GM12878 (cell line): ENCODE measurements around the gene TOX2. TPM values are rescaled to one million over a fixed set of nuclear protein-coding genes. Genes with fewer than 3 reads are reported as not detected.

ENCODE experiments used
- ATAC-seq: fragments of 200-7000 bp; cut with Tn5 transposase; 3 replicates; pipeline ENCODE4 v1.9.1; 2020; ENCODE audit warnings: mild to moderate bottlenecking, moderate library complexity
- BruUV-seq: library from RNA; stranded (reverse); fragments of 400-500 nt; replicated peaks from 2 replicates; lab custom pipeline; 2021; lab: Mats Ljungman, UMichigan
- CTCF ChIA-PET: fragments of 300-600 bp; sonication (Branson Sonifier 250); formaldehyde crosslinking; extraction: SDS; loops from one replicate; lab custom pipeline; 2021; ENCODE audit warnings: inconsistent platforms; lab: Yijun Ruan, JAX
- POLR2A ChIA-PET: fragments of 350-600 bp; formaldehyde crosslinking; extraction: SDS; loops from one replicate; lab custom pipeline; 2021; ENCODE audit warnings: inconsistent platforms; lab: Charles Lee
- RAD21 ChIA-PET: fragments of 300-600 bp; sonication (Branson Sonifier 250); formaldehyde crosslinking; loops from one replicate; lab custom pipeline; 2023; ENCODE audit warnings: antibody characterized with exemption; ENCODE audit not compliant: unreplicated experiment; lab: Charles Lee
- SMC1A ChIA-PET: fragments of 300-600 bp; sonication (Branson Sonifier 250); formaldehyde crosslinking; loops from one replicate; lab custom pipeline; 2023; ENCODE audit not compliant: unreplicated experiment, uncharacterized antibody; lab: Charles Lee
- DNase-seq: peaks from one replicate; pipeline ENCODE4 v3.0.0-alpha.2; 2011; ENCODE audit warnings: low read depth, low spot score
- FAIRE-seq: peaks from 3 replicates; lab custom pipeline; 2011; peaks lifted over from hg19 to GRCh38; lab: Jason Lieb, UNC
- H2AFZ ChIP-seq: 2 replicates; pipeline ENCODE4 v1.6.0; 2011; ENCODE audit warnings: low read depth, low read length, control low read depth; ENCODE audit not compliant: control insufficient read depth
- H3K27ac ChIP-seq: 2 replicates; pipeline ENCODE4 v1.5.1; 2011; ENCODE audit warnings: control low read depth; ENCODE audit not compliant: control insufficient read depth, insufficient read depth
- H3K27me3 ChIP-seq, 2 experiments: replicated peaks in 1 of 2; 2 replicates each; pipeline versions ENCODE4 v1.6.0 to v1.6.1; 2011; ENCODE audit warnings: low read length in 1 of 2; ENCODE audit not compliant: control insufficient read depth in 2 of 2, insufficient read depth in 2 of 2
- H3K36me3 ChIP-seq, 2 experiments: 2 replicates each; pipeline ENCODE4 v1.5.1; 2011; ENCODE audit warnings: low read length in 1 of 2; ENCODE audit not compliant: control insufficient read depth in 2 of 2, insufficient read depth in 2 of 2
- H3K4me1 ChIP-seq: 2 replicates; pipeline ENCODE4 v1.6.1; 2011; ENCODE audit warnings: mild to moderate bottlenecking, low read length, moderate library complexity, mixed read lengths; ENCODE audit not compliant: control insufficient read depth, insufficient read depth
- H3K4me2 ChIP-seq: 2 replicates; pipeline ENCODE4 v1.6.0; 2011; ENCODE audit warnings: control low read depth; ENCODE audit not compliant: control insufficient read depth, insufficient read depth
- H3K4me3 ChIP-seq: fragments of 200-600 bp; sonication (generic); 2 replicates; pipeline ENCODE4 v1.5.1; 2016
- H3K79me2 ChIP-seq: 2 replicates; pipeline ENCODE4 v1.6.0; 2011; ENCODE audit warnings: low read length; ENCODE audit not compliant: control insufficient read depth, insufficient read depth
- H3K9ac ChIP-seq: 2 replicates; pipeline ENCODE4 v1.8.0; 2011; ENCODE audit warnings: low read length, control low read depth, mixed read lengths; ENCODE audit not compliant: control insufficient read depth, insufficient read depth
- H3K9me3 ChIP-seq: replicated peaks from 3 replicates; pipeline ENCODE4 v1.5.1; 2011; ENCODE audit warnings: mild to moderate bottlenecking, low read length; ENCODE audit not compliant: control insufficient read depth, insufficient read depth
- H4K20me1 ChIP-seq: 2 replicates; pipeline ENCODE4 v1.6.0; 2011; ENCODE audit not compliant: control insufficient read depth, insufficient read depth
- ASH2L ChIP-seq: fragments of 300-600, 200-600 bp; sonication (generic); IDR thresholded peaks from 2 replicates; pipeline ENCODE4 v1.6.1; 2017; ENCODE audit warnings: low read depth, mild to moderate bottlenecking, borderline replicate concordance
- CBFB ChIP-seq: IDR thresholded peaks from 2 replicates; pipeline ENCODE4 v1.6.1; 2016; ENCODE audit warnings: antibody characterized with exemption, low read depth
- CUX1 ChIP-seq: IDR thresholded peaks from 2 replicates; pipeline ENCODE4 v1.6.1; 2012; ENCODE audit warnings: improper control_type of control experiment, low read depth, low read length; ENCODE audit not compliant: insufficient replicate concordance
- EED ChIP-seq: sonication (generic); IDR thresholded peaks from 2 replicates; pipeline ENCODE4 v1.6.1; 2016; ENCODE audit warnings: antibody characterized with exemption, low read depth
- FOS ChIP-seq: IDR thresholded peaks from 3 replicates; pipeline ENCODE4 v1.6.1; 2011; ENCODE audit warnings: borderline replicate concordance; ENCODE audit not compliant: insufficient read length; ENCODE audit errors: extremely low read depth
- FOXK2 ChIP-seq: fragments of 450-650 bp; IDR thresholded peaks from 2 replicates; pipeline ENCODE4 v1.6.1; 2017; ENCODE audit warnings: mild to moderate bottlenecking, moderate library complexity
- KLF5 ChIP-seq: fragments of 450-650 bp; IDR thresholded peaks from 2 replicates; pipeline ENCODE4 v1.6.1; 2014; ENCODE audit warnings: mild to moderate bottlenecking; ENCODE audit not compliant: partially characterized antibody
- MTA2 ChIP-seq: fragments of 450-650 bp; IDR thresholded peaks from 2 replicates; pipeline ENCODE4 v1.6.1; 2016; ENCODE audit warnings: low read depth, mild to moderate bottlenecking, moderate library complexity
- RAD21 ChIP-seq: IDR thresholded peaks from 2 replicates; pipeline ENCODE4 v1.6.1; 2011; ENCODE audit warnings: mild to moderate bottlenecking, low read depth, low read length, moderate library complexity; ENCODE audit not compliant: insufficient read depth
- RUNX3 ChIP-seq: IDR thresholded peaks from 2 replicates; pipeline ENCODE4 v1.6.1; 2012; ENCODE audit warnings: low read length, inconsistent platforms
- SREBF1 ChIP-seq: IDR thresholded peaks from 2 replicates; pipeline ENCODE4 v1.6.1; 2012; ENCODE audit warnings: mild to moderate bottlenecking, low read length
- STAT1 ChIP-seq: fragments of 450-650 bp; conservative IDR thresholded peaks from 2 replicates; pipeline ENCODE4 v1.6.1; 2014; ENCODE audit warnings: antibody characterized with exemption, mild to moderate bottlenecking
- ZBED1 ChIP-seq: IDR thresholded peaks from 2 replicates; pipeline ENCODE4 v1.6.1; 2016; ENCODE audit warnings: borderline replicate concordance
- ZNF207 ChIP-seq: fragments of 450-650 bp; IDR thresholded peaks from 2 replicates; pipeline ENCODE4 v1.6.1; 2014; ENCODE audit warnings: antibody characterized with exemption, mild to moderate bottlenecking, borderline replicate concordance
- ZNF384 ChIP-seq: IDR thresholded peaks from 2 replicates; pipeline ENCODE4 v1.6.1; 2012; ENCODE audit warnings: low read depth, mild to moderate bottlenecking, low read length, improper control_type of control experiment, borderline replicate concordance
- WGBS: methylation state at CpG from one replicate; pipeline ENCODE4 v1.1.6; 2016; ENCODE audit warnings: low lambda C conversion rate; ENCODE audit not compliant: insufficient replicate concordance, insufficient coverage; ENCODE audit errors: missing lambda C conversion rate; 5-methylcytosine and 5-hydroxymethylcytosine counted together
- in situ Hi-C: fragments of 300-500 bp; cut with MboI; formaldehyde crosslinking; loops from 9 replicates; pipeline ENCODE4 v1.14.3; 2018; ENCODE audit warnings: mixed read lengths
- intact Hi-C: fragments of 100-400 bp; cut with micrococcal nuclease; formaldehyde crosslinking; loops from one replicate; pipeline ENCODE4 v1.14.2; 2022; ENCODE audit not compliant: unreplicated experiment
- polyA plus RNA-seq, 11 experiments: library from polyadenylated mRNA; depleted of rRNA in 4 of 11; unstranded in 6 of 11; stranded (reverse) in 5 of 11; fragments of >200 nt; fragmentation: Nextera tagmentation in 4 of 11; fragmentation: Illumina TruSeq in 1 of 11; extraction: Ambion mirVana in 4 of 11; extraction: Trizol in 1 of 11; gene quantifications; 1 replicate in 1 of 11; 2 replicates in 10 of 11; pipeline versions ENCODE4 v1.2.1 to v1.2.3, GENCODE V29; 2011 to 2016; ENCODE audit warnings: inconsistent platforms in 2 of 11, missing spikeins in 2 of 11, low read depth in 1 of 11
- total RNA-seq, 4 experiments: library from RNA; depleted of rRNA in 3 of 4; stranded (reverse); fragments of >200 nt in 3 of 4; fragmentation: Illumina TruSeq in 1 of 4; extraction: Trizol in 1 of 4; gene quantifications; 2 replicates each; pipeline versions ENCODE4 v1.2.1 to v1.2.3, GENCODE V29; 2013 to 2021
- TF ChIP-seq, protein P1 (sequence below): fragments of 450-650 bp; IDR thresholded peaks from 2 replicates; pipeline ENCODE4 v1.6.1; 2018; ENCODE audit warnings: borderline replicate concordance, mild to moderate bottlenecking; ENCODE audit not compliant: partially characterized antibody
- TF ChIP-seq, protein P2 (sequence below): fragments of 450-650 bp; IDR thresholded peaks from 2 replicates; pipeline ENCODE4 v1.6.1; 2016; ENCODE audit warnings: mild to moderate bottlenecking

The TOX2 gene
- total and polyA plus RNA-seq, 10 of the 15 experiments (the other 5 are each of a cell fraction or from before 2014, with no cell fraction given): 2.6 to 40.5 (median 7.9) TPM

DNA sequence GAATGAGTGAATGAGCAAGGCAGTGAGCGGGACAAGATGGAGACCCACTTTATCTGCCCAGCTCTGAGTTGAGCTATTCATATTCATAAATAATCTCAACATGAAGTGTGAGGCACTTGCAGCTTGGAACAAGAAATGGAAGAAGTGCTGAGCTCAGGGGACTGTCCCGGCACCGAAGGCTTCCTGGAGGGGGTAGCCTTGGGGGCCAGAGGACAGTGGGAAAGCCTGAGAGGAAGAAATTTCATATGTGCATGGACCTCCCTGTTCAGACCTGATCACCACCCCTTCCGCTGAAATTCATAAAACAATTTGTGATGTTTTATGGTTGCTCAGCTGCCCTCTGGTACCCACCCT is 103.2 kb downstream of the TOX2 start:
- RAD21 ChIA-PET: interaction anchor here (1.2 to 1.4 kb wide), 3 partner anchors 9 to 75 kb away, joined by 3 to 5 read pairs (median 3); no protein-coding TSS in a partner anchor
- TF ChIP-seq EED: no peak
- no peak for TF ChIP-seq ZBED1
- no peak for TF ChIP-seq ZNF207
- TF ChIP-seq, protein P1, sequence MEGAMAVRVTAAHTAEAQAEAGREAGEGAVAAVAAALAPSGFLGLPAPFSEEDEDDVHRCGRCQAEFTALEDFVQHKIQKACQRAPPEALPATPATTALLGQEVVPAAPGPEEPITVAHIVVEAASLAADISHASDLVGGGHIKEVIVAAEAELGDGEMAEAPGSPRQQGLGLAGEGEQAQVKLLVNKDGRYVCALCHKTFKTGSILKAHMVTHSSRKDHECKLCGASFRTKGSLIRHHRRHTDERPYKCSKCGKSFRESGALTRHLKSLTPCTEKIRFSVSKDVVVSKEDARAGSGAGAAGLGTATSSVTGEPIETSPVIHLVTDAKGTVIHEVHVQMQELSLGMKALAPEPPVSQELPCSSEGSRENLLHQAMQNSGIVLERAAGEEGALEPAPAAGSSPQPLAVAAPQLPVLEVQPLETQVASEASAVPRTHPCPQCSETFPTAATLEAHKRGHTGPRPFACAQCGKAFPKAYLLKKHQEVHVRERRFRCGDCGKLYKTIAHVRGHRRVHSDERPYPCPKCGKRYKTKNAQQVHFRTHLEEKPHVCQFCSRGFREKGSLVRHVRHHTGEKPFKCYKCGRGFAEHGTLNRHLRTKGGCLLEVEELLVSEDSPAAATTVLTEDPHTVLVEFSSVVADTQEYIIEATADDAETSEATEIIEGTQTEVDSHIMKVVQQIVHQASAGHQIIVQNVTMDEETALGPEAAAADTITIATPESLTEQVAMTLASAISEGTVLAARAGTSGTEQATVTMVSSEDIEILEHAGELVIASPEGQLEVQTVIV: no peak
- TF ChIP-seq STAT1: no peak
- no peak for TF ChIP-seq MTA2
- no peak for TF ChIP-seq KLF5
- TF ChIP-seq ZNF384: no peak
- no peak for TF ChIP-seq FOXK2
- no peak for TF ChIP-seq RAD21
- TF ChIP-seq CUX1: no peak
- TF ChIP-seq FOS: no peak
- TF ChIP-seq, protein P2, sequence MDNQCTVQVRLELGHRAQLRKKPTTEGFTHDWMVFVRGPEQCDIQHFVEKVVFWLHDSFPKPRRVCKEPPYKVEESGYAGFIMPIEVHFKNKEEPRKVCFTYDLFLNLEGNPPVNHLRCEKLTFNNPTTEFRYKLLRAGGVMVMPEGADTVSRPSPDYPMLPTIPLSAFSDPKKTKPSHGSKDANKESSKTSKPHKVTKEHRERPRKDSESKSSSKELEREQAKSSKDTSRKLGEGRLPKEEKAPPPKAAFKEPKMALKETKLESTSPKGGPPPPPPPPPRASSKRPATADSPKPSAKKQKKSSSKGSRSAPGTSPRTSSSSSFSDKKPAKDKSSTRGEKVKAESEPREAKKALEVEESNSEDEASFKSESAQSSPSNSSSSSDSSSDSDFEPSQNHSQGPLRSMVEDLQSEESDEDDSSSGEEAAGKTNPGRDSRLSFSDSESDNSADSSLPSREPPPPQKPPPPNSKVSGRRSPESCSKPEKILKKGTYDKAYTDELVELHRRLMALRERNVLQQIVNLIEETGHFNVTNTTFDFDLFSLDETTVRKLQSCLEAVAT: no peak
- no peak for TF ChIP-seq SREBF1
- TF ChIP-seq RUNX3: no peak
- TF ChIP-seq CBFB: no peak
- no peak for TF ChIP-seq ASH2L
- H3K27me3 ChIP-seq: no peaks in the 10 kb centered on the region
- no peak overlapping the region for H3K4me2 ChIP-seq
- no peaks in the 10 kb centered on the region for H3K9me3 ChIP-seq
- BruUV-seq: no TSS peak
- CTCF ChIA-PET: interaction anchor here (0.7 to 2.8 kb wide), 3 partner anchors 62 to 267 kb away, joined by 4 to 10 read pairs (median 4); no protein-coding TSS in a partner anchor
- POLR2A ChIA-PET: interaction anchor here (1.3 to 1.4 kb wide), 2 partner anchors 9 to 16 kb away, joined by 3 read pairs; no protein-coding TSS in a partner anchor
- H3K4me3 ChIP-seq: no peak overlapping the region
- in situ Hi-C loops (no loop called here), intact Hi-C loops (no loop called here)
- H3K36me3 ChIP-seq: no peaks in the 10 kb centered on the region; a peak in 1 of 4 replicates
- ATAC-seq (no peak), FAIRE-seq (no peak), DNase-seq (no peak)
- SMC1A ChIA-PET: interaction anchor here (0.6 to 2.8 kb wide), 7 partner anchors 15 to 267 kb away, joined by 3 to 8 read pairs (median 5); no protein-coding TSS in a partner anchor
- WGBS: 82% methylated on average over 4 of the region's 4 CpGs
- no peak overlapping the region for H2AFZ ChIP-seq
- no peak overlapping the region for H3K9ac ChIP-seq
- H4K20me1 ChIP-seq: no peaks in the 10 kb centered on the region
- no peaks in the 10 kb centered on the region for H3K79me2 ChIP-seq
- no peak overlapping the region for H3K27ac ChIP-seq
- H3K4me1 ChIP-seq: peaks cover 5% of the 10 kb centered on the region; the same call in 1 of the 2 replicates
